ENCODE results near the gene CACNA1B.
"Not testable (repeated sequence)": the region's sequence is repeated elsewhere in the genome, so short reads cannot be mapped to it uniquely, and the experiment has no call there.

DNA sequence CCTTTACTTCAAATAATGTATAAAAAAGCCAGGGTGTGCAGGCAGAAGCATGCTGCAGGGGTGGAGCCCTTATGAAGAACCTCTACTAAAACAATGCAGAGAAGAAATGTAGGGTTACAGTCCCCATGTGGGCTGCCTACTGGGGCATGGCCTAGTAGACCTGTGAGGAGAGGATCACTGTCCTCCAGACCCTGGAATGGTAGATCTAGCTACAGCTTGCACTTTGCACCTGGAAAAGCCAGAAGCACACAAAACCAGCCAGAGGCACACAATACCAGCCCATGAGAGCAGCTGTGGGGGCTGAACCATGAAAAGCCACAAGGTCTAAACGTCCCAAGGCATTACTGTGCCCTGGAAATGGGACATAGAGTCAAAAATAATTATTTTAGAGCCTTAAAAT is 289.2 kb downstream of the CACNA1B start:
- not testable (repeated sequence) for TF ChIP-seq CTCF, POLR2A (IDR thresholded peaks at IDR 0.05)

All from testis (tissue), 2 donors.